PC-9 (cell line): ENCODE results near the gene CNGA3.

ENCODE experiments used
- CTCF ChIP-seq: fragments of 200-600 bp; sonication (generic); conservative IDR thresholded peaks from 2 replicates; pipeline ENCODE4 v1.6.1; 2017; ENCODE audit warnings: mixed run types, antibody characterized with exemption, mild to moderate bottlenecking, moderate library complexity
- EZH2 ChIP-seq: fragments of 200-600 bp; sonication (generic); IDR thresholded peaks from 2 replicates; pipeline ENCODE4 v1.8.0; 2017; ENCODE audit warnings: antibody characterized with exemption, low read depth

DNA sequence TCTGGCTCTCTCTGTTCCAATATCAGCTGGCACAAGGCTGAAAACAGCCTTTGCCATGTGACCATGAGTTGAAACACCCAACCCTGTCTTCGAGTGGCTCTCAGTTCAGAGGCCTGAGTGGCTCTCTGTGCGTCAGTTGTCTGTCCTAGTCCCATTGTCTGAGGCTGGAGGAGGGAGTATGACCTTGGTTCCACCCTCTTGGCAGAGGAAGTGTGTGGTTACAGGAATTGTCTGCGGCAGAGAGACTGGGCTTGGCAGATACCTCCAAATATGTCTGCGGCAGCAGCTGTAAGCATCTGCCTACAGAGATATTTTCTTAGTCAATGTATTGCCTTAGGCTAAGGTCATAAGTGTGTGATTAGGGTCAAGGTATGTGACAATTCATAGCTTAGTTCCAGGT is 32.6 kb downstream of the CNGA3 start:
- TF ChIP-seq CTCF, result no peak
- no peak for TF ChIP-seq EZH2
